HG03460 (cell line): ENCODE results near the gene GAS7.
"Not testable (repeated sequence)": the region's sequence is repeated elsewhere in the genome, so short reads cannot be mapped to it uniquely, and the experiment has no call there.

Experiments used
- ATAC-seq: cut with Tn5 transposase; IDR thresholded peaks from one replicate; pipeline ENCODE4 v1.9.1; 2021; ENCODE audit not compliant: unreplicated experiment

The GAS7 gene

GRCh38 chr17:10114931-10115535 is 83.4 kb downstream of the GAS7 start:
- no peak for ATAC-seq

- no peak for ATAC-seq
Measured at GRCh38 chr17:10112962-10113361, 85.4 kb downstream of the GAS7 start.

GRCh38 chr17:10111907-10112452 is 86.4 kb downstream of the GAS7 start:
- ATAC-seq, result no peak

GRCh38 chr17:10109146-10109545 is 89.3 kb downstream of the GAS7 start:
- no peak for ATAC-seq

- no peak for ATAC-seq
Measured at GRCh38 chr17:10107316-10108165, 90.9 kb downstream of the GAS7 start.

- ATAC-seq, result no peak
Measured at GRCh38 chr17:10106067-10106466, 92.3 kb downstream of the GAS7 start.

GRCh38 chr17:10105513-10106001 is 92.8 kb downstream of the GAS7 start:
- ATAC-seq, result no peak

GRCh38 chr17:10103712-10104111 is 94.7 kb downstream of the GAS7 start:
- no peak for ATAC-seq

- ATAC-seq, result no peak
Measured at GRCh38 chr17:10102817-10103216, 95.6 kb downstream of the GAS7 start.

GRCh38 chr17:10099051-10099571 is 99.3 kb downstream of the GAS7 start:
- no peak for ATAC-seq

- ATAC-seq, result no peak
Measured at GRCh38 chr17:10096596-10096995, 101.8 kb downstream of the GAS7 start.

- not testable (repeated sequence) for ATAC-seq
Measured at GRCh38 chr17:10095295-10095694, 103.1 kb downstream of the GAS7 start.

GRCh38 chr17:10094797-10095196 is 103.6 kb downstream of the GAS7 start:
- no peak for ATAC-seq

- no peak for ATAC-seq
Measured at GRCh38 chr17:10092595-10092994, 105.8 kb downstream of the GAS7 start.

GRCh38 chr17:10091046-10091445 is 107.4 kb downstream of the GAS7 start:
- ATAC-seq, result no peak

- no peak for ATAC-seq
Measured at GRCh38 chr17:10089196-10089804, 109.1 kb downstream of the GAS7 start.

GRCh38 chr17:10088444-10088843 is 110.0 kb downstream of the GAS7 start:
- ATAC-seq, result no peak

GRCh38 chr17:10087355-10087754 is 111.1 kb downstream of the GAS7 start:
- no peak for ATAC-seq

- no peak for ATAC-seq
Measured at GRCh38 chr17:10083864-10084263, 114.5 kb downstream of the GAS7 start.

- ATAC-seq, result no peak
Measured at GRCh38 chr17:10082795-10083194, 115.6 kb downstream of the GAS7 start.

GRCh38 chr17:10081571-10082169 is 116.7 kb downstream of the GAS7 start:
- no peak for ATAC-seq
